ENCODE data around the gene RASSF5. TPM values are rescaled to one million over a fixed set of nuclear protein-coding genes. Genes with fewer than 3 reads are reported as not detected.
A peak's percentile ranks its signal among the peaks of the same experiment; 100 is the strongest.
"Not testable (repeated sequence)": the region's sequence is repeated elsewhere in the genome, so short reads cannot be mapped to it uniquely, and the experiment has no call there.

The RASSF5 gene
- total RNA-seq, 2 experiments from 2014 or later: 211 TPM

DNA sequence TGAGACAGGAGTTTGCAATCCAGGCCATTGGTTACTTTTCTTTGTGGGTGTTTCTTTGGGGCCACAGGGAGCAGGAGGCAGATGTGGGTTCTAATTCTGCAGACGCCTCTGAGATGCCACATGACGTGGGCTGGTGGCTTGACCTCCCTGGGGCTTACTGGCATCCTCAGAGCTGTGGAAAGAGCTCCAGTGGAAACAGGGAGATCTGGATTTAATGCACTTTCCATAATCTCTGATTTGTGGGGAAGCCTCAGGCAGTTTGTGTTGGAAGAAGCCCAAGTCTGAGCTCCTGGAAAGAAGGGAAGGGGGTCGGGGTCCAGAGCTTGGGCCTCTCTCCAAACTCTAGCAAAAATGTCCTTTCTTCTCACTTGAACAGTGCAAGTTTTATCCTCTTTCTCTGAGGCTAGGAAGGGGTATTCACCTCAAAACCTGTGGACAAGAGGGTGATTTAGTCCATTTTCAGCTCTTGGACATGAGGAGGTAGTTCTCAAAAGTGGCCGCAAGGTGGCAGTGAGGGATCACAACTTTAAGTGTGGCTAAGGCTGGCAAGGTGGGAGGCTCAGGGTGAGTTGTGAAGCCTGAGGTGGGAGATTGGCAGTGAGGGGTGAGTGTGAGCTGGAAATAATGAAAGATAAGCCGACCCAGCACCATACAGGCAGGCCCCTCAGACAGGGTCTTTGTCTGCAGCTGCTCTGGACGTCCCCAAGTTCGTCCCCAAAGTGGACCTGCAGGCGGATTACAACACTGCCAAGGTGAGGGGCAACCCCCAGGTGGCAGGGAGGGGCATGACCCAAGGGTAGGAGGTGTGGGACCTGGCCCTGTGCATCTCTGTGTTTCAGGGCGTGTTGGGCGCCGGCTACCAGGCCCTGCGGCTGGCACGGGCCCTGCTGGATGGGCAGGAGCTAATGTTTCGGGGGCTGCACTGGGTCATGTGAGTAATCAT is 27.9 kb upstream of the RASSF5 start:
- DNase-seq (peak; percentile 65), ATAC-seq (ENCODE audit: low read depth) (peak; percentile 46)
- no peak overlapping the region for H3K4me3 Mint-ChIP-seq
- H3K27ac Mint-ChIP-seq: peak overlapping the region; percentile 75
- POLR2A ChIA-PET: interaction anchor here (0.5 to 1.7 kb wide), 7 partner anchors 9 to 454 kb away, joined by 4 to 11 read pairs (median 5); partner anchors contain the start of gene IKBKE
- no peaks in the 10 kb centered on the region for H3K27me3 Mint-ChIP-seq
- no peaks in the 10 kb centered on the region for H3K9me3 Mint-ChIP-seq
- H3K4me1 Mint-ChIP-seq: peaks cover 9% of the 10 kb centered on the region
- peaks cover 23% of the 10 kb centered on the region for H3K36me3 Mint-ChIP-seq

GRCh38 chr1:206480211-206480610 is 27.1 kb upstream of the RASSF5 start:
- H3K27ac Mint-ChIP-seq: no peak overlapping the region
- peaks cover 24% of the 10 kb centered on the region for H3K36me3 Mint-ChIP-seq
- POLR2A ChIA-PET: interaction anchor here (1.0 to 1.7 kb wide), 4 partner anchors 9 to 66 kb away, joined by 5 to 11 read pairs (median 5); partner anchors contain the start of gene IKBKE

GRCh38 chr1:206482611-206483010 is 24.7 kb upstream of the RASSF5 start:
- Mint-ChIP-seq H3K27me3 (no peaks in the 10 kb centered on the region), H3K27ac (no peak overlapping the region), H3K4me3 (no peak overlapping the region), H3K9me3 (no peaks in the 10 kb centered on the region), H3K36me3 (peaks cover 18% of the 10 kb centered on the region), H3K4me1 (peaks cover 7% of the 10 kb centered on the region)
- no peak for ATAC-seq (ENCODE audit: low read depth)
- POLR2A ChIA-PET: no interaction called here
- no peak for DNase-seq

More at GRCh38 chr1:206480211-206480610, 27.1 kb upstream of the RASSF5 start:
- H3K4me3 Mint-ChIP-seq: no peak overlapping the region
- no peaks in the 10 kb centered on the region for H3K9me3 Mint-ChIP-seq
- H3K4me1 Mint-ChIP-seq: peaks cover 9% of the 10 kb centered on the region
- no peak for ATAC-seq (ENCODE audit: low read depth)
- H3K27me3 Mint-ChIP-seq: no peaks in the 10 kb centered on the region
- no peak for DNase-seq

DNA sequence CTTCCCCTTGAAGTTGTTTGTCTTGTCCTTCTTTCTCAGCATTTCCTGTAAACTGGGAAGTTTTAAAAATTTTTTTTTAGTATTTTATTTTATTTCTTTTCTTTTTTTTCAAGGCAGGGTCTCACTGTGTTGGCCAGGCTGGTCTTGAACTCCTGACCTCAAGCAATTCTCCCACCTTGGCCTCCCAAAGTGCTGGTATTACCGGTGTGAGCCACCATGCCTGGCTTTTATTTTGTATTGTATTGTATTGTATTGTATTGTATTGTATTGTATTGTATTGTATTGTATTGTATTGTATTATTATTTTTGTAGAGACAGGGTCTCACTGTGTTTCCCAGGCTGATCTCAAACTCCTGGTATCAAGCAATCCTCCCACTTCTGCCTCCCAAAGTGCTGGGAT is 23.5 kb upstream of the RASSF5 start:
- not testable (repeated sequence) for ATAC-seq (ENCODE audit: low read depth); H3K27me3 Mint-ChIP-seq; H3K27ac Mint-ChIP-seq; H3K4me3 Mint-ChIP-seq; H3K4me1 Mint-ChIP-seq; H3K9me3 Mint-ChIP-seq; DNase-seq
- H3K36me3 Mint-ChIP-seq: peaks cover 20% of the 10 kb centered on the region
- POLR2A ChIA-PET: interaction anchor here (0.7 kb wide), 1 partner anchor 150 kb away, joined by 4 read pairs; no protein-coding TSS in a partner anchor

DNA sequence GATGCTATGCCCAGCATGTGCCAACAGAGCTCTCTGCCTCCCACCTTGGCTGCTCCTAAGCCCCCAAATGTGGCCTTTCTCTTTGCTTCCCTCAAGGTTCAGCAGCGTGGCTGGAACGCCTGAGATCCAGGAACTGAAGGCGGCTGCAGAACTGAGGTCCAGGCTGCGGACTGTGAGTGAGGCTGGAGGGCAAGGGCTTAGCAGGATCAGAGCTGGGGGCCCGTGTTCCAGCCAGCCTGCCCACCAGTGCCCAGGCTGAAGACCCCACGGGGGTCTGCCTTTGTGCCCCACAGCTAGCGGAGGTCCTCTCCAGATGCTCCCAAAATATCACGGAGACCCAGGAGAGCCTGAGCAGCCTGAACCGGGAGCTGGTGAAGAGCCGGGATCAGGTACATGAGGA is 22.4 kb upstream of the RASSF5 start:
- H3K27me3 Mint-ChIP-seq: no peaks in the 10 kb centered on the region
- H3K4me3 Mint-ChIP-seq: no peak overlapping the region
- POLR2A ChIA-PET: interaction anchor here (1.7 kb wide), 1 partner anchor 15 kb away, joined by 8 read pairs; the partner anchor contains the start of gene IKBKE
- peaks cover 13% of the 10 kb centered on the region for H3K36me3 Mint-ChIP-seq
- no peaks in the 10 kb centered on the region for H3K9me3 Mint-ChIP-seq
- peaks cover 5% of the 10 kb centered on the region for H3K4me1 Mint-ChIP-seq
- ATAC-seq (ENCODE audit: low read depth) (no peak), DNase-seq (no peak)
- H3K27ac Mint-ChIP-seq: no peak overlapping the region

DNA sequence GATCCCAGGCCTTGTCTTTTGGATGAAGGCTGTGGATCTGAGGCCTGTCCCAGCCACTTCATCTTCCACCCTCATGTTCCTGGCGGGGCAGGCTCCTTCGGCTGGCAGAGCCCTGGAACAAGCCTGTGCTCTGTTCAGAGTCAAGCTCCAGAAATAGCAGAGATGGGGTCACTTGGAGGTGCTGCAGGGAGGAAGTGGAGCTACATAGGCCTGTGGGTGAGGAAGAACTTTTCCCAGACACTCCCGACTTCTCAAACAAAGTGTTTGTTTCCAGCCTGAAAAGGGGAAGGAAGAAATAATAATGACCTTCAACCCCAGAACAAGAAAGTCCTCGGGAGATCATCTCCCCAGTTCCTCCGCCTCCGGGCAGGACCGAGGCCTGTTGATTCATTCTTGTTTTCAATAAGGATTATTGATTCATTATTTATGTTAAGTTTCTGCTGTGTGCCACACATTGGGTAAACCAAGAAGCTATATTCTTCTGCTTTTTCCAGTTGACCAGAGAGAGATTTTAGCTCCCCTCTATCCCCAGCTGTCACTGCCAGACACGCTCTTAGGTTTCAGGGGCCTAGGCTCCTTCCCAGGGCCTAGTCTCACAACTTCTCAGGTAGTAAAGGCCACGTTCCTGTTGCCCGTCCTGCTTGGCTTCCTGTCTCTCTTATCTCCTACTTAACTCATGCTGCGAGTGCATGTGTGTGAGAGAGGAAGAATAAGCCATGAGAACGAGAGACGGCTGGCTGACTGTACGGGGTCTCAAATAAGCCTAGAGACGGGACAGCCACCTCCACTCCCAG is 20.1 kb upstream of the RASSF5 start:
- H3K9me3 Mint-ChIP-seq: no peaks in the 10 kb centered on the region
- H3K27ac Mint-ChIP-seq: no peak overlapping the region
- H3K27me3 Mint-ChIP-seq: no peaks in the 10 kb centered on the region
- POLR2A ChIA-PET: no interaction called here
- no peak overlapping the region for H3K4me3 Mint-ChIP-seq
- DNase-seq: no peak
- H3K36me3 Mint-ChIP-seq: peaks cover 14% of the 10 kb centered on the region
- no peak for ATAC-seq (ENCODE audit: low read depth)
- peaks cover 18% of the 10 kb centered on the region for H3K4me1 Mint-ChIP-seq

- peak overlapping the region; percentile 54 for H3K27ac Mint-ChIP-seq
- peaks cover 17% of the 10 kb centered on the region for H3K4me1 Mint-ChIP-seq
- H3K9me3 Mint-ChIP-seq: no peaks in the 10 kb centered on the region
- peaks cover 16% of the 10 kb centered on the region for H3K36me3 Mint-ChIP-seq
- POLR2A ChIA-PET: no interaction called here
- no peak for DNase-seq
- no peaks in the 10 kb centered on the region for H3K27me3 Mint-ChIP-seq
- no peak for ATAC-seq (ENCODE audit: low read depth)
- no peak overlapping the region for H3K4me3 Mint-ChIP-seq
Measured at GRCh38 chr1:206487970-206488369, 19.4 kb upstream of the RASSF5 start.

- POLR2A ChIA-PET: interaction anchor here (0.7 kb wide), 1 partner anchor 55 kb away, joined by 3 read pairs; no protein-coding TSS in a partner anchor
- Mint-ChIP-seq H3K36me3 (peaks cover 20% of the 10 kb centered on the region), H3K4me3 (no peak overlapping the region), H3K9me3 (no peaks in the 10 kb centered on the region), H3K4me1 (peaks cover 17% of the 10 kb centered on the region), H3K27ac (no peak overlapping the region), H3K27me3 (no peaks in the 10 kb centered on the region)
- ATAC-seq (ENCODE audit: low read depth) (no peak), DNase-seq (no peak)
Measured at GRCh38 chr1:206488466-206488865, 18.9 kb upstream of the RASSF5 start.

GRCh38 chr1:206489980-206490770 is 17.2 kb upstream of the RASSF5 start:
- no peaks in the 10 kb centered on the region for H3K9me3 Mint-ChIP-seq
- no peak overlapping the region for H3K4me3 Mint-ChIP-seq

GRCh38 chr1:206490771-206491405 is 16.4 kb upstream of the RASSF5 start:
- Mint-ChIP-seq H3K9me3 (no peaks in the 10 kb centered on the region), H3K4me1 (peaks cover 17% of the 10 kb centered on the region), H3K4me3 (no peak overlapping the region), H3K36me3 (peaks cover 17% of the 10 kb centered on the region), H3K27me3 (no peaks in the 10 kb centered on the region), H3K27ac (peak overlapping the region; percentile 55)
- POLR2A ChIA-PET: interaction anchor here (0.8 to 1.8 kb wide), 2 partner anchors 14 to 16 kb away, joined by 3 to 4 read pairs; no protein-coding TSS in a partner anchor
- ATAC-seq (ENCODE audit: low read depth): no peak
- no peak for DNase-seq

More at GRCh38 chr1:206489980-206490770, 17.2 kb upstream of the RASSF5 start:
- Mint-ChIP-seq H3K27ac (peak overlapping the region; percentile 55), H3K27me3 (no peaks in the 10 kb centered on the region), H3K4me1 (peaks cover 17% of the 10 kb centered on the region), H3K36me3 (peaks cover 17% of the 10 kb centered on the region)
- ATAC-seq (ENCODE audit: low read depth): peak; percentile 77
- peak; percentile 76 for DNase-seq
- POLR2A ChIA-PET: interaction anchor here (0.8 to 1.8 kb wide), 4 partner anchors 12 to 19 kb away, joined by 3 to 5 read pairs (median 4); no protein-coding TSS in a partner anchor

GRCh38 chr1:206491616-206492015 is 15.7 kb upstream of the RASSF5 start:
- Mint-ChIP-seq H3K4me1 (peaks cover 23% of the 10 kb centered on the region), H3K9me3 (no peaks in the 10 kb centered on the region), H3K27me3 (no peaks in the 10 kb centered on the region), H3K36me3 (peaks cover 23% of the 10 kb centered on the region), H3K27ac (no peak overlapping the region), H3K4me3 (no peak overlapping the region)
- ATAC-seq (ENCODE audit: low read depth) (no peak), DNase-seq (no peak)
- POLR2A ChIA-PET: no interaction called here

DNA sequence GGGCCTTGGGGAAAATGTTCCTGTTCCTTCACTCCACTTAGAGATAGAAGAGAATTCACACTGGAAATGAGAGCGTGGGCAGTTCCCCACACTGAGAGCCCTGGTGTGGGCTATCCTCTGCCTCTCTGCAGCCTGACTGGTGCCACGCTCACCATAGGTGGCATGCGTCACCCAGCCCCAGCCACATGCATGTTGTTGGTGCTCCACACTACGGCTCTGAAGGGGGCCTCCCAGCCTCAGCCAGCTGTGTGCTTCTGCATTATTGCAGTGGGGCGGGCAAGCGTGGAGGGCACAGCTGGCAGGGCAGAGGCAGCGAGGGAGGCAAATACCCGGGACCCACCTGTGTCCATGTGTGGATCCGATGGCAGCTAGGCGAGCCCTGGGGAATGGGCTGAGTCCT is 14.7 kb upstream of the RASSF5 start:
- H3K27me3 Mint-ChIP-seq: no peaks in the 10 kb centered on the region
- peaks cover 22% of the 10 kb centered on the region for H3K36me3 Mint-ChIP-seq
- no peak overlapping the region for H3K4me3 Mint-ChIP-seq
- H3K9me3 Mint-ChIP-seq: no peaks in the 10 kb centered on the region
- no peak overlapping the region for H3K27ac Mint-ChIP-seq
- ATAC-seq (ENCODE audit: low read depth): no peak
- no peak for DNase-seq
- H3K4me1 Mint-ChIP-seq: peaks cover 23% of the 10 kb centered on the region
- POLR2A ChIA-PET: interaction anchor here (2.1 kb wide), 1 partner anchor 22 kb away, joined by 9 read pairs; the partner anchor contains the start of gene IKBKE
